ENCODE data around the gene CHADL. TPM values are rescaled to one million over a fixed set of nuclear protein-coding genes. Genes with fewer than 3 reads are reported as not detected.

CHADL gene
- total RNA-seq, 4 donors from 2014 or later: 7.5 to 13.2 (median 10.3) TPM

DNA sequence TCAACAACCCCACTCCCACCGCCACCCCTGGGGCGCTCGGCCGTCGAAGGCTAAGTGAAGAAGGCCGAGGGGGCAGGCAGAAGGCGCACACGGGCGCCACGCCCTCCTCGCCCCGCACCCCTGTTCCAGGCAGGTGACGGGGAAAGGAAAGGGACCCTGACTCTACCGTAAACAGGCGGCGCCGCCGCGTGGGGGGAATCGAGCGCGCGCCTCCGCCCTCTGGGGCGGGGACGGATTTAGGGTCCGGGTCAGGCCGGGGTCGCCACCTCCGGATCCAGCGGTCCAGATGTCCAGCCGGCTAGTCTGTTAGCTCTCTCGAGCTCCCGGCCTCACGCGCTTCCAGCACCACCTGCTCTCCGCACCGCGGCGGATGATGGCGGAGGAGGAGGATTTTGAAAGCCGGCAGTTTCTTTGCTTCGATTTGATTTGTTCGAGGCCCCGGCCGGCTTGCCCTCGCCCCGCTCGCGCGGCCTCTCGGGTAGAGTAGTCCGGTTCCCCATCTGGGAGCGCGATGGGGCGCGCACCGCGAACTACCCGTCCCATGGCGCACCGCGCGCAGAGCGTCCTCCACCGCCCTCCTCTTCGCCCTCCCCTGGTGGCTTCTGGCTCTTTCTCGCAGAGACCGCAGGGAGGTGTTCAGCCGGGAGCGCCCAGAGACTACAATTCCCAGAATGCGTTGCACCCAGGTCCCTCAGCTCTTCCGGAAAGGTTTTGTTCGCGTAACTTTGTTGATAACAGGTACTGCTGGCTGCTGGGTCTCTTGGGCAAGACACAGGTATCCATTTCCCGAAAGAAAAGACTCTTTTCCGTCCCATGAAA lies 45.3 kb upstream of the CHADL start, which contains the start of gene RANGAP1:
RANGAP1 (minus strand) TSS at position 368 of the 819 bp plus-strand sequence. CDS start 5,143 bp downstream, outside the sequence.
- peak within 1 kb of the TSS; percentile 72 to 85 (median 81) for H3K4me3 ChIP-seq
- H3K27me3 ChIP-seq: no peaks in the 10 kb centered on the region
- under 1% methylated on average over 27 of the region's 77 CpGs for WGBS
- H3K36me3 ChIP-seq: peaks cover 0 to 38% (median 28%) of the 10 kb centered on the region in 4 donors
- DNase-seq (ENCODE audit: extremely low spot score): peak; percentile 99
- intact Hi-C loops (cut with DNase I): no loop called here
- H3K9me3 ChIP-seq: no peaks in the 10 kb centered on the region
- TF ChIP-seq POLR2A (IDR thresholded peaks at IDR 0.05; ENCODE audit: low read depth) (peak; percentile 62), EP300 (IDR thresholded peaks at IDR 0.05) (no peak), CTCF (IDR thresholded peaks at IDR 0.05) (peak in 2 of 3 experiments; percentile 11 to 18), POLR2AphosphoS5 (IDR thresholded peaks at IDR 0.05) (peak; percentile 90 to 98)
- peak within 1 kb of the TSS; percentile 78 to 90 (median 88) for H3K27ac ChIP-seq (replicated peaks in 1 of 4)
- H3K4me1 ChIP-seq: peaks cover 22 to 36% (median 28%) of the 10 kb centered on the region in 4 donors

DNA sequence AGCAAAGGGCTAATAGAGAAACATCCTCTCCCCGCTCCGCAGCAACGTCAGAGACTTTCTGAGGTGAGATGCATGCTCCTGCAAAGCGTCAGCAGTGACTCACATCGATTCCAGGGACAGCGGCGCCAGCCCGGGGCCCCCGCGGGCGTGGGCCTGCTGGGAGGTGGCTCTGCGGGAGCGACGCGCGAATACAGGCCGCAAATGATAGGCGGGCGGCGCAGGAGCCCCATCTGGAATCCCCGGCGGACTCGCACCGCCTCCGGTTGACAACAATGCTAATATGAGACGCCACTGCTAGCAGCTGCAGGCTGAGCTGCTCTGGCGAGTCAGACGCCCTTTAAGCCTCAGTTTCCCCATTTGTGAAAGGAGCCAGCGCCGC lies 44.7 kb upstream of the CHADL start:
- no peak for DNase-seq (ENCODE audit: extremely low spot score)
- TF ChIP-seq POLR2AphosphoS5 (IDR thresholded peaks at IDR 0.05) (peak in 1 of 2 donors; percentile 48), POLR2A (IDR thresholded peaks at IDR 0.05; ENCODE audit: low read depth) (no peak)

GRCh38 chr22:41284465-41284864 lies 43.7 kb upstream of the CHADL start:
- Histone ChIP-seq H3K4me3 (no peak overlapping the region), H3K27ac (replicated peaks in 1 of 4) (peak overlapping the region in 3 of 4 donors; percentile 78 to 90 (median 89)), H3K9me3 (no peaks in the 10 kb centered on the region), H3K27me3 (no peaks in the 10 kb centered on the region), H3K4me1 (peaks cover 17 to 29% (median 21%) of the 10 kb centered on the region in 4 donors), H3K36me3 (peaks cover 12 to 52% (median 43%) of the 10 kb centered on the region in 4 donors)
- TF ChIP-seq EP300 (IDR thresholded peaks at IDR 0.05) (no peak), POLR2AphosphoS5 (IDR thresholded peaks at IDR 0.05) (no peak), POLR2A (IDR thresholded peaks at IDR 0.05; ENCODE audit: low read depth) (no peak), CTCF (IDR thresholded peaks at IDR 0.05) (no peak)
- intact Hi-C loops (cut with DNase I): no loop called here
- WGBS: 93% methylated on average over 10 of the region's 10 CpGs
- DNase-seq (ENCODE audit: extremely low spot score): no peak

More for the DNA sequence above, 44.7 kb upstream of the CHADL start:
- peak overlapping the region; percentile 72 to 85 (median 81) for H3K4me3 ChIP-seq
- peak overlapping the region; percentile 78 to 90 (median 88) for H3K27ac ChIP-seq (replicated peaks in 1 of 4)
- WGBS: 4% methylated on average over 3 of the region's 30 CpGs
- intact Hi-C loops (cut with DNase I): no loop called here
- H3K36me3 ChIP-seq: peaks cover 3 to 43% (median 34%) of the 10 kb centered on the region in 4 donors
- no peaks in the 10 kb centered on the region for H3K27me3 ChIP-seq
- no peaks in the 10 kb centered on the region for H3K9me3 ChIP-seq
- H3K4me1 ChIP-seq: peaks cover 18 to 31% (median 23%) of the 10 kb centered on the region in 4 donors

DNA sequence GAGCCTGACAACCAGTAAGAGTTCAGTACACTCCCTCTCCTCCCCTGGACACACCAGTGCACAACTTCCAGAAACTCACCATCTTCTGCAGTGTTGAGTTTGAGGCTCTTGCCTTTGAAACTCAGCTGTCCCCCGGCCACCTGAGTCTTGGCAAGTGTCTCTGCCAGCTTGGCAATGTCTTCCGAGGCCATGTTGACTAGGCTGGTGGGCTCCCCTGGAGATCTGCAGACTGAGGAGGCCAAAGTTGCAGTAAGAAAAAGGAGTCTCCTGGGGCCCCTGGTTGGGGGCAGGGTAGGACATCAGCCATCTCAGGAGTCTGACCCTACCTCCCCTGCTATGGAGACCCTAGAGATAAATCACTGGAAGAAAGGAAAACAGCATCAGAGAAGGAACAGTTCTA lies 40.1 kb upstream of the CHADL start:
- H3K4me3 ChIP-seq: no peak overlapping the region
- TF ChIP-seq EP300 (IDR thresholded peaks at IDR 0.05): no peak
- no peak for TF ChIP-seq CTCF (IDR thresholded peaks at IDR 0.05)
- no peak for TF ChIP-seq POLR2A (IDR thresholded peaks at IDR 0.05; ENCODE audit: low read depth)
- TF ChIP-seq POLR2AphosphoS5 (IDR thresholded peaks at IDR 0.05): no peak
- H3K9me3 ChIP-seq: no peaks in the 10 kb centered on the region
- peaks cover 11 to 14% (median 13%) of the 10 kb centered on the region in 4 donors for H3K4me1 ChIP-seq
- no peaks in the 10 kb centered on the region for H3K27me3 ChIP-seq
- intact Hi-C loops (cut with DNase I): no loop called here
- no peak for DNase-seq (ENCODE audit: extremely low spot score)
- peaks cover 22 to 86% (median 76%) of the 10 kb centered on the region in 4 donors for H3K36me3 ChIP-seq
- WGBS: 70% methylated on average over 2 of the region's 2 CpGs
- H3K27ac ChIP-seq (replicated peaks in 1 of 4): no peak overlapping the region

DNA sequence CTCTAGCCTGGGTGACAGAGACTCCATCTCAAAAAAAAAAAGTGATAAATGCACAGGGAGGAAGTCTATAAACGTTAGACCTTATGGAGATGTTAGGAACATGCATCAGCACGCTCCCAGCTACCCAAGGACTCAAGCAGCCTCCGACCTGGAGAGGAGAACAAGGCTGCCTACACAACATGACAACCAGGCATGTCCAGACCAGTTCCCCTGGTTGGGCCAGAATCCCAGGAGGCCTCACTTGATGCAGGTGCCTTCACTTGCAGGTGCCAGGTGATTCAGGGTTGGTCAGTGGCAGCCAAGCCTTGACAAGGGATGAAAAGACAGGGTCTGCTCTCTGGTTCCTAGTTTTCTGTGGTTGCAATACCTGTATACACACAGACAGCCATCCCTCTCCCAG lies 39.3 kb upstream of the CHADL start:
- no peak for DNase-seq (ENCODE audit: extremely low spot score)
- Histone ChIP-seq H3K36me3 (peaks cover 24 to 94% (median 83%) of the 10 kb centered on the region in 4 donors), H3K9me3 (no peaks in the 10 kb centered on the region), H3K27me3 (no peaks in the 10 kb centered on the region), H3K4me3 (no peak overlapping the region), H3K4me1 (peaks cover 6 to 10% (median 7%) of the 10 kb centered on the region in 4 donors), H3K27ac (replicated peaks in 1 of 4) (no peak overlapping the region)
- 90% methylated on average over 3 of the region's 3 CpGs for WGBS
- intact Hi-C loops (cut with DNase I): no loop called here
- no peak for TF ChIP-seq POLR2AphosphoS5 (IDR thresholded peaks at IDR 0.05)

Data from esophagus muscularis mucosa (tissue), 4 donors.